Measurements from ENCODE around the gene KCNAB1.
"Not testable (repeated sequence)": the region's sequence is repeated elsewhere in the genome, so short reads cannot be mapped to it uniquely, and the experiment has no call there.

KCNAB1 gene

GRCh38 chr3:156120528-156121251 lies at the start of gene KCNAB1:
Gene KCNAB1 (plus strand): TSS chr3:156120578.
- H3K27me3 ChIP-seq (ENCODE audit: control insufficient read depth, insufficient read depth, low read length) = no peaks in the 10 kb centered on the region; the same call in 1 of the 2 replicates
- no peaks in the 10 kb centered on the region for H3K36me3 ChIP-seq (ENCODE audit: control insufficient read depth, insufficient read depth, low read length)
- H3K27ac ChIP-seq (ENCODE audit: low read depth, low read length) = no peak within 1 kb of the TSS
- H3K4me3 ChIP-seq (ENCODE audit: low read depth, low read length) = no peak within 1 kb of the TSS
- H3K4me1 ChIP-seq (ENCODE audit: control insufficient read depth, insufficient read depth, low read length) = 0 out of 2 replicates have a peak, but pooled peaks cover 11% of the 10 kb centered on the region
- H3K9me3 ChIP-seq (ENCODE audit: control insufficient read depth, insufficient read depth, low read length) = no peaks in the 10 kb centered on the region
- H3K9ac ChIP-seq (ENCODE audit: low read depth, low read length) = no peak within 1 kb of the TSS

GRCh38 chr3:156071031-156071430 lies 49.3 kb upstream of the KCNAB1 start:
- H3K9ac ChIP-seq (ENCODE audit: low read depth, low read length) = no peak overlapping the region
- no peak overlapping the region for H3K27ac ChIP-seq (ENCODE audit: low read depth, low read length)
- no peaks in the 10 kb centered on the region for H3K36me3 ChIP-seq (ENCODE audit: control insufficient read depth, insufficient read depth, low read length)
- H3K4me1 ChIP-seq (ENCODE audit: control insufficient read depth, insufficient read depth, low read length) = no peaks in the 10 kb centered on the region
- no peaks in the 10 kb centered on the region for H3K9me3 ChIP-seq (ENCODE audit: control insufficient read depth, insufficient read depth, low read length)
- no peaks in the 10 kb centered on the region for H3K27me3 ChIP-seq (ENCODE audit: control insufficient read depth, insufficient read depth, low read length)
- H3K4me3 ChIP-seq (ENCODE audit: low read depth, low read length) = no peak overlapping the region

GRCh38 chr3:156072950-156073657 lies 47.3 kb upstream of the KCNAB1 start:
- H3K4me3 ChIP-seq (ENCODE audit: low read depth, low read length); H3K9ac ChIP-seq (ENCODE audit: low read depth, low read length); H3K27me3 ChIP-seq (ENCODE audit: control insufficient read depth, insufficient read depth, low read length); H3K9me3 ChIP-seq (ENCODE audit: control insufficient read depth, insufficient read depth, low read length); H3K27ac ChIP-seq (ENCODE audit: low read depth, low read length); H3K4me1 ChIP-seq (ENCODE audit: control insufficient read depth, insufficient read depth, low read length); H3K36me3 ChIP-seq (ENCODE audit: control insufficient read depth, insufficient read depth, low read length): not testable (repeated sequence)

GRCh38 chr3:156090126-156090525 lies 30.3 kb upstream of the KCNAB1 start:
- Histone ChIP-seq H3K27me3 (ENCODE audit: control insufficient read depth, insufficient read depth, low read length) (no peaks in the 10 kb centered on the region), H3K9ac (ENCODE audit: low read depth, low read length) (no peak overlapping the region), H3K9me3 (ENCODE audit: control insufficient read depth, insufficient read depth, low read length) (no peaks in the 10 kb centered on the region), H3K4me1 (ENCODE audit: control insufficient read depth, insufficient read depth, low read length) (peaks cover 7% of the 10 kb centered on the region), H3K27ac (ENCODE audit: low read depth, low read length) (no peak overlapping the region), H3K4me3 (ENCODE audit: low read depth, low read length) (no peak overlapping the region), H3K36me3 (ENCODE audit: control insufficient read depth, insufficient read depth, low read length) (no peaks in the 10 kb centered on the region)

- H3K36me3 ChIP-seq (ENCODE audit: control insufficient read depth, insufficient read depth, low read length) = no peaks in the 10 kb centered on the region
- no peak overlapping the region for H3K4me3 ChIP-seq (ENCODE audit: low read depth, low read length)
- no peak overlapping the region for H3K27ac ChIP-seq (ENCODE audit: low read depth, low read length)
- H3K27me3 ChIP-seq (ENCODE audit: control insufficient read depth, insufficient read depth, low read length) = no peaks in the 10 kb centered on the region
- H3K9ac ChIP-seq (ENCODE audit: low read depth, low read length) = no peak overlapping the region
- no peaks in the 10 kb centered on the region for H3K9me3 ChIP-seq (ENCODE audit: control insufficient read depth, insufficient read depth, low read length)
- H3K4me1 ChIP-seq (ENCODE audit: control insufficient read depth, insufficient read depth, low read length) = peaks cover 7% of the 10 kb centered on the region
Observed at GRCh38 chr3:156093964-156094363, 26.4 kb upstream of the KCNAB1 start.

- Histone ChIP-seq H3K27ac (ENCODE audit: low read depth, low read length) (no peak overlapping the region), H3K9me3 (ENCODE audit: control insufficient read depth, insufficient read depth, low read length) (no peaks in the 10 kb centered on the region), H3K36me3 (ENCODE audit: control insufficient read depth, insufficient read depth, low read length) (no peaks in the 10 kb centered on the region), H3K27me3 (ENCODE audit: control insufficient read depth, insufficient read depth, low read length) (no peaks in the 10 kb centered on the region), H3K4me1 (ENCODE audit: control insufficient read depth, insufficient read depth, low read length) (peaks cover 7% of the 10 kb centered on the region), H3K9ac (ENCODE audit: low read depth, low read length) (no peak overlapping the region), H3K4me3 (ENCODE audit: low read depth, low read length) (no peak overlapping the region)
Observed at GRCh38 chr3:156094391-156094790, 26.0 kb upstream of the KCNAB1 start.

GRCh38 chr3:156095652-156096051 lies 24.7 kb upstream of the KCNAB1 start:
- H3K27ac ChIP-seq (ENCODE audit: low read depth, low read length); H3K36me3 ChIP-seq (ENCODE audit: control insufficient read depth, insufficient read depth, low read length); H3K4me1 ChIP-seq (ENCODE audit: control insufficient read depth, insufficient read depth, low read length); H3K4me3 ChIP-seq (ENCODE audit: low read depth, low read length); H3K9ac ChIP-seq (ENCODE audit: low read depth, low read length); H3K27me3 ChIP-seq (ENCODE audit: control insufficient read depth, insufficient read depth, low read length); H3K9me3 ChIP-seq (ENCODE audit: control insufficient read depth, insufficient read depth, low read length): not testable (repeated sequence)

- Histone ChIP-seq H3K9me3 (ENCODE audit: control insufficient read depth, insufficient read depth, low read length) (no peaks in the 10 kb centered on the region), H3K27ac (ENCODE audit: low read depth, low read length) (no peak overlapping the region)
Observed at GRCh38 chr3:156098437-156099035, 21.8 kb upstream of the KCNAB1 start.

GRCh38 chr3:156099348-156099747 lies 21.0 kb upstream of the KCNAB1 start:
- H3K4me3 ChIP-seq (ENCODE audit: low read depth, low read length); H3K4me1 ChIP-seq (ENCODE audit: control insufficient read depth, insufficient read depth, low read length); H3K27me3 ChIP-seq (ENCODE audit: control insufficient read depth, insufficient read depth, low read length); H3K9ac ChIP-seq (ENCODE audit: low read depth, low read length); H3K36me3 ChIP-seq (ENCODE audit: control insufficient read depth, insufficient read depth, low read length); H3K27ac ChIP-seq (ENCODE audit: low read depth, low read length); H3K9me3 ChIP-seq (ENCODE audit: control insufficient read depth, insufficient read depth, low read length): not testable (repeated sequence)

More at GRCh38 chr3:156098437-156099035, 21.8 kb upstream of the KCNAB1 start:
- peaks cover 7% of the 10 kb centered on the region for H3K4me1 ChIP-seq (ENCODE audit: control insufficient read depth, insufficient read depth, low read length)
- no peaks in the 10 kb centered on the region for H3K36me3 ChIP-seq (ENCODE audit: control insufficient read depth, insufficient read depth, low read length)
- no peak overlapping the region for H3K9ac ChIP-seq (ENCODE audit: low read depth, low read length)
- H3K27me3 ChIP-seq (ENCODE audit: control insufficient read depth, insufficient read depth, low read length) = no peaks in the 10 kb centered on the region
- H3K4me3 ChIP-seq (ENCODE audit: low read depth, low read length) = no peak overlapping the region

GRCh38 chr3:156099984-156100383 lies 20.4 kb upstream of the KCNAB1 start:
- not testable (repeated sequence) for H3K4me1 ChIP-seq (ENCODE audit: control insufficient read depth, insufficient read depth, low read length); H3K4me3 ChIP-seq (ENCODE audit: low read depth, low read length); H3K27ac ChIP-seq (ENCODE audit: low read depth, low read length); H3K9ac ChIP-seq (ENCODE audit: low read depth, low read length); H3K36me3 ChIP-seq (ENCODE audit: control insufficient read depth, insufficient read depth, low read length); H3K27me3 ChIP-seq (ENCODE audit: control insufficient read depth, insufficient read depth, low read length); H3K9me3 ChIP-seq (ENCODE audit: control insufficient read depth, insufficient read depth, low read length)

- Histone ChIP-seq H3K9ac (ENCODE audit: low read depth, low read length) (no peak overlapping the region), H3K4me1 (ENCODE audit: control insufficient read depth, insufficient read depth, low read length) (no peaks in the 10 kb centered on the region), H3K4me3 (ENCODE audit: low read depth, low read length) (no peak overlapping the region), H3K27me3 (ENCODE audit: control insufficient read depth, insufficient read depth, low read length) (no peaks in the 10 kb centered on the region), H3K9me3 (ENCODE audit: control insufficient read depth, insufficient read depth, low read length) (no peaks in the 10 kb centered on the region), H3K27ac (ENCODE audit: low read depth, low read length) (no peak overlapping the region), H3K36me3 (ENCODE audit: control insufficient read depth, insufficient read depth, low read length) (no peaks in the 10 kb centered on the region)
Observed at GRCh38 chr3:156102267-156102931, 18.0 kb upstream of the KCNAB1 start.
